ENCODE data around the gene DENND1B.
"Not testable (repeated sequence)": the region's sequence is repeated elsewhere in the genome, so short reads cannot be mapped to it uniquely, and the experiment has no call there.

DENND1B gene

GRCh38 chr1:197599789-197600188, 175.5 kb downstream of the DENND1B start:
- DNase-seq (ENCODE audit: extremely low read depth, low read depth), result no peak
- no peak for TF ChIP-seq CTCF (IDR thresholded peaks at IDR 0.05; ENCODE audit: low read depth, low read length)

DNA sequence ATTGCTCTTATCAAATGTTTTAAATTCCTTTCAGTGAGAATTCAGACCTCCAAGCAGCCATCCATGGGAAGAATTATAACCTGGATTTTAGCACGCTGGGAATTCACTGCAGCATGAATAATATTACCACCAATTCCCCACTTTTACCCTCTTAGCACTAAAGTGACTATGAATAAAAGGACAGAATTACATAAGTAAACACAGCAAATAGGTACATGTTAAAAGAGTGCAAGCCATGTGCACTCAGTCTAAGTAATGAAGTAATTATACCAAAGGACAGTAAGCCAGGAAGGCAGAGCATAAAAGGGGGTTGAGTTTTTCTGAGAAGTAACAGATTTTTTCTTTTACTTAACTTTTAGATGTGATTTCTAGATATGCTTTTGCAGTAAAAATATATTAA, 176.3 kb downstream of the DENND1B start:
- no peak for DNase-seq (ENCODE audit: extremely low read depth, low read depth)
- TF ChIP-seq CTCF (IDR thresholded peaks at IDR 0.05; ENCODE audit: low read depth, low read length), result no peak

- TF ChIP-seq CTCF (IDR thresholded peaks at IDR 0.05; ENCODE audit: low read depth, low read length), result no peak
- no peak for DNase-seq (ENCODE audit: extremely low read depth, low read depth)
Measured at GRCh38 chr1:197595304-197595904, 179.9 kb downstream of the DENND1B start.

DNA sequence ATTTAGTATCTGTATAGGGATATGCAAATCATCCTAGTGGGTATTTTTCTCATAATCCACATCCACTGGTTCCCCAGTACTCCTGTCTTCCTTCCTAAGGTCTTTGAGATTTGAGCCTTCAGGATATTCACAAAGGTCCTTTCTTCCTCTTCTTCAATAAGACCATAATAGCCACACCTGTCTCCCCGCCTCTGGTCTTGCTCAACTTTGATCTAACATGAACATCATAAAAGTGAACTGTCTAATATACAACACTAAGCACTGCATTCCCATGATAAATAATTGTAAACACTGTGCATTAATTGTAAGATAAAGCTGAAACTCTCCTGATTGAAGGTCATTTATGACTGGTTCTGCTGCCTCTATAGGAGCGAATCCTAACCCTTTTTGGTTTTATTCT, 184.6 kb downstream of the DENND1B start:
- no peak for TF ChIP-seq CTCF (IDR thresholded peaks at IDR 0.05; ENCODE audit: low read depth, low read length)
- DNase-seq (ENCODE audit: extremely low read depth, low read depth), result no peak

DNA sequence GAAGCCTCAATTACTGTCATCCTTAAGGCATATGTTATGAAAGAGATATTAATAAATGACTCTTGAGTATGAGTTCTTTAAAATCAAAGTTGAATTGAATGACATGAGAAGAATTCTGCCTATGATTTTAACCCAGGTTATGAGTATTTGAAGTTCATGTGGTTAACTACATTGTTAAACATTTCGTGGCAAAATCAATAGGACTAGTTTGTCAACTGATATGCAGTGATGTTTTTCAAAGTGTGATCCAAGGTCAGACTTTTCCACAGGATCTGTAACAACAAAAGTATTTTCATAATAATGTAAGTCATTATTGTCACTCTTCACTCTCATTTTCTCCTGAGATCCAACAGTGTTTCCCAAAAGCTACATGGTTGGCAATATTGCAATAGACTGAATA, 189.5 kb downstream of the DENND1B start:
- DNase-seq (ENCODE audit: extremely low read depth, low read depth), result no peak

DNA sequence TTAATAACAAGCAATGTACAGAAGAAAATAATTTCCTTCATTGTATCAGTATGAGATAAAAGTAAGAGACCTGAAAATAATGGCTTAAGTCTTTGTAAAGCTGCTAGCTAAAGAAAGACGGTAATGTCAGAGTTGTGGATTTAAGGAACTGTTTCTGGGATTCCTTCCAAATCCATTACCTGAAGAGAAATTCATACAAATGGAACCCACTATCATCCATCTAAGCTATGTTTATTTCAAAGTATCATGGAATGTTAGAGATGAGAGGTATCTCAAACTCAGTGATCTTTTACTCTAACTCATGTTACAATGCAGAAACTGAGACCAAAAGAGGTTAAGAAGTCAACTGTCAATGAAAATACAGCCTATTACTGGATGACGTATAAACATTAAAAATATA, 197.7 kb downstream of the DENND1B start:
- TF ChIP-seq CTCF (IDR thresholded peaks at IDR 0.05; ENCODE audit: low read depth, low read length), result no peak
- DNase-seq (ENCODE audit: extremely low read depth, low read depth), result no peak

More for the DNA sequence above, 189.5 kb downstream of the DENND1B start:
- no peak for TF ChIP-seq CTCF (IDR thresholded peaks at IDR 0.05; ENCODE audit: low read depth, low read length)

DNA sequence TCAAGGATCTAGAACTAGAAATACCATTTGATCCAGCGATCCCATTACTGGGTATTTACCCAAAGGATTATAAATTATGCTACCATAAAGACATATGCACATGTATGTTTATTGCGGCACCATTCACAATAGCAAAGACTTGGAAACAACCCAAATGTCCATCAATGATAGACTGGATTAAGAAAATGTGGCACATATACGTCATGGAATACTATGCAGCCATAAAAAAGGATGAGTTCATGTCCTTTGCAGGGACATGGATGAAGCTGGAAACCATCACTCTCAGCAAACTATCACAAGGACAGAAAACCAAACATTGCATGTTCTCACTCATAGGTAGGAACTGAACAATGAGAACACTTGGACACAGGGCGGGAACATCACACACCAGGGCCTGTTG, 199.7 kb downstream of the DENND1B start:
- not testable (repeated sequence) for DNase-seq (ENCODE audit: extremely low read depth, low read depth)

- no peak for TF ChIP-seq CTCF (IDR thresholded peaks at IDR 0.05; ENCODE audit: low read depth, low read length)
- DNase-seq (ENCODE audit: extremely low read depth, low read depth), result no peak
Measured at GRCh38 chr1:197572169-197572568, 203.1 kb downstream of the DENND1B start.

All from AG09319 (cell line).